ENCODE results near the gene GTF2B. TPM values are rescaled to one million over a fixed set of nuclear protein-coding genes. Genes with fewer than 3 reads are reported as not detected.

GTF2B gene
- total RNA-seq: 47.1 and 58.1 TPM in 2 replicates

GRCh38 chr1:88891318-88891950, at the start of gene GTF2B:
Gene GTF2B (minus strand): TSS chr1:88891567. CDS start chr1:88891499, 68 bp downstream.

Other genes with a start within 250 kb of the GTF2B start
- gene PKN2, start 207.3 kb downstream of the GTF2B start, total RNA-seq: 27.6 and 32.2 TPM in 2 replicates
- 21.0 and 27.9 TPM in 2 replicates for gene KYAT3, start 101.1 kb upstream of the GTF2B start, total RNA-seq
- gene RBMXL1, start 101.1 kb upstream of the GTF2B start, total RNA-seq: 9.4 and 12.9 TPM in 2 replicates
- 7.9 and 8.4 TPM in 2 replicates for gene GBP3, start 131.3 kb upstream of the GTF2B start, total RNA-seq
- gene GBP1, start 173.6 kb upstream of the GTF2B start, total RNA-seq: 19.2 and 69.3 TPM in 2 replicates
- 47.4 and 57.6 TPM in 2 replicates for gene GBP2, start 234.5 kb upstream of the GTF2B start, total RNA-seq